AG10803 (cell line): ENCODE measurements around the gene GNAQ.

Source experiments
- DNase-seq: peaks from one replicate; pipeline ENCODE4 v3.0.0; 2010; ENCODE audit warnings: low read depth
- H3K4me3 ChIP-seq: 2 replicates; pipeline ENCODE4 v1.5.1; 2011; ENCODE audit warnings: mild to moderate bottlenecking, low read length, control low read depth
- TF ChIP-seq, protein P1 (sequence below): conservative IDR thresholded peaks from 2 replicates; pipeline ENCODE4 v1.5.1; 2011; ENCODE audit warnings: mild to moderate bottlenecking, low read length, control low read depth, inconsistent platforms

GNAQ gene

GRCh38 chr9:77977210-77977611 lies 54.4 kb downstream of the GNAQ start:
- peak; percentile 77 for DNase-seq
- H3K4me3 ChIP-seq, result no peak overlapping the region
- TF ChIP-seq, protein P1, sequence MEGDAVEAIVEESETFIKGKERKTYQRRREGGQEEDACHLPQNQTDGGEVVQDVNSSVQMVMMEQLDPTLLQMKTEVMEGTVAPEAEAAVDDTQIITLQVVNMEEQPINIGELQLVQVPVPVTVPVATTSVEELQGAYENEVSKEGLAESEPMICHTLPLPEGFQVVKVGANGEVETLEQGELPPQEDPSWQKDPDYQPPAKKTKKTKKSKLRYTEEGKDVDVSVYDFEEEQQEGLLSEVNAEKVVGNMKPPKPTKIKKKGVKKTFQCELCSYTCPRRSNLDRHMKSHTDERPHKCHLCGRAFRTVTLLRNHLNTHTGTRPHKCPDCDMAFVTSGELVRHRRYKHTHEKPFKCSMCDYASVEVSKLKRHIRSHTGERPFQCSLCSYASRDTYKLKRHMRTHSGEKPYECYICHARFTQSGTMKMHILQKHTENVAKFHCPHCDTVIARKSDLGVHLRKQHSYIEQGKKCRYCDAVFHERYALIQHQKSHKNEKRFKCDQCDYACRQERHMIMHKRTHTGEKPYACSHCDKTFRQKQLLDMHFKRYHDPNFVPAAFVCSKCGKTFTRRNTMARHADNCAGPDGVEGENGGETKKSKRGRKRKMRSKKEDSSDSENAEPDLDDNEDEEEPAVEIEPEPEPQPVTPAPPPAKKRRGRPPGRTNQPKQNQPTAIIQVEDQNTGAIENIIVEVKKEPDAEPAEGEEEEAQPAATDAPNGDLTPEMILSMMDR, result peak; percentile 59

DNA sequence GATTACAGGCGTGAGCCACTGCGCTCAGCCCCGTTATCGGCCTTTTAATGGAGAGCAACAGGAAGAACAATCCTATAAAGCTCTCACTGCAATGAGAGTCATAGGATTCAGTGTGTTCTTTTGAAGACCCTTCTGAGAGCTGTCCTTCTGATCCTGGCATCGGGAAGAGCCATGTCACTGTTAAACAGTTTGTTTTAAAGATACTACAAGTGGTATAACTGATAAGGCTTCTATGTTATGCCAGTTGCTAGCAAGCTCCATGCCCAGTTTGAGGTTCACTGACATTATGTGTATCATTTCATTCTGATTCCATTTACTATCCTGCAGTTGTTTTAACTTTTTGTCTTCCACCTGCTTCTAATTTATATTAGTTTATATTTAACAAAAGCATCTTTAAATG lies 55.8 kb downstream of the GNAQ start:
- no peak overlapping the region for H3K4me3 ChIP-seq
- TF ChIP-seq, protein P1, result no peak
- no peak for DNase-seq

GRCh38 chr9:77975036-77975435 lies 56.6 kb downstream of the GNAQ start:
- no peak for DNase-seq
- H3K4me3 ChIP-seq, result no peak overlapping the region
- TF ChIP-seq, protein P1, result no peak

- TF ChIP-seq, protein P1, result no peak
- H3K4me3 ChIP-seq, result no peak overlapping the region
- no peak for DNase-seq
These were observed 57.2 kb downstream of the GNAQ start for GRCh38 chr9:77974434-77974833.

DNA sequence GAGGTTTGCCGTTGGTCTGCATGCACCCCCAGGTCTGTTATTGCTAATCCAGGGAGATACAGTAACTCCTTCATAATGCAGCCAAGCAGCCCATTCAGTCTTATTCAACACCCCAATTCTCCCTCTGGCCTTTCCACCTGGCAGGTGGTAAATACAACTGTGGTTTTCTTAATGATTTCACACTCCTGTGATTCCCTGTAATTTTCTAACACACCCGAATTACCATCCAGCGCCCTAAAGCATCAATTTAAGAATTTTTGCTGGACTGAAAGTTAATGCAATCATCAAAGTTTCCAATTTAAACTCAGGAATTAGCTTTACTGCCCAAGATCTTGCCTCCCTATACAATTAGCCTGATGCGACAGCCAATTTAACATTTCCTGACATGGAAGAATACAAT lies 62.5 kb downstream of the GNAQ start:
- TF ChIP-seq, protein P1, result no peak
- H3K4me3 ChIP-seq, result no peak overlapping the region
- DNase-seq, result no peak

GRCh38 chr9:77968506-77968905 lies 63.1 kb downstream of the GNAQ start:
- TF ChIP-seq, protein P1, result no peak
- DNase-seq, result no peak
- no peak overlapping the region for H3K4me3 ChIP-seq

DNA sequence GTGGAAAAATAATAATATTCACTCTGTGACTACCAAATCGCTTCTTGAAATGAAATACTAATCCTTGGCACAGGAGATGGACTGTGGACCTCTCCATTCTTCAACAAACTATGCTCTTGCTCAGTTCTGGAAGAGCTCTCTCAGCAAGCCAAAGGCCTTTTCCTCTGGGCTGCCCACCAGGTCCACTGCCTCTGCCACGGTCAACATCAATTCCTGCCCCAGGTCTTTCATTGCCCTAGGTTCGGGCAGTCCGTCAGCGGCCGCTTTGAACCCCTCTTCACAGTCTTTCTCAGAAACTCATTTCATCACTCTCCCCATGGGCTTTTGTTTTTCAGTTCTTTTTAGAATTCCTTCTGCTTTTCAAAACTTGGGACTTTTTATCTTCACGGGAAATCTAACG lies 64.9 kb downstream of the GNAQ start:
- TF ChIP-seq, protein P1, result no peak
- H3K4me3 ChIP-seq, result no peak overlapping the region
- no peak for DNase-seq
